ENCODE results near the gene VIP.
"Not testable (repeated sequence)": the region's sequence is repeated elsewhere in the genome, so short reads cannot be mapped to it uniquely, and the experiment has no call there.

The VIP gene

GRCh38 chr6:152750694-152751093 is at the start of gene VIP:
Gene VIP, plus strand, starts transcription at chr6:152750797. Its CDS starts 1,381 bp downstream, at chr6:152752178.
- DNase-seq (ENCODE audit: low spot score): peak; percentile 62

- no peak for DNase-seq (ENCODE audit: low spot score)
These were observed 49.3 kb upstream of the VIP start for GRCh38 chr6:152701081-152701862.

- no peak for DNase-seq (ENCODE audit: low spot score)
These were observed 48.7 kb upstream of the VIP start for GRCh38 chr6:152701863-152702401.

GRCh38 chr6:152703750-152704149 is 46.8 kb upstream of the VIP start:
- not testable (repeated sequence) for DNase-seq (ENCODE audit: low spot score)

- no peak for DNase-seq (ENCODE audit: low spot score)
These were observed 45.3 kb upstream of the VIP start for GRCh38 chr6:152705327-152705726.

- DNase-seq (ENCODE audit: low spot score): no peak
These were observed 34.3 kb upstream of the VIP start for GRCh38 chr6:152716322-152716721.

GRCh38 chr6:152720974-152721373 is 29.6 kb upstream of the VIP start:
- DNase-seq (ENCODE audit: low spot score): no peak

GRCh38 chr6:152721956-152722355 is 28.6 kb upstream of the VIP start:
- DNase-seq (ENCODE audit: low spot score): no peak

- DNase-seq (ENCODE audit: low spot score): no peak
These were observed 27.2 kb upstream of the VIP start for GRCh38 chr6:152723398-152723797.

GRCh38 chr6:152726313-152726712 is 24.3 kb upstream of the VIP start:
- DNase-seq (ENCODE audit: low spot score): no peak

GRCh38 chr6:152727507-152727906 is 23.1 kb upstream of the VIP start:
- no peak for DNase-seq (ENCODE audit: low spot score)

- no peak for DNase-seq (ENCODE audit: low spot score)
These were observed 16.0 kb upstream of the VIP start for GRCh38 chr6:152734630-152735029.

- DNase-seq (ENCODE audit: low spot score): no peak
These were observed 13.8 kb upstream of the VIP start for GRCh38 chr6:152736687-152737273.

- no peak for DNase-seq (ENCODE audit: low spot score)
These were observed 5.0 kb upstream of the VIP start for GRCh38 chr6:152745509-152746171.

GRCh38 chr6:152746172-152746553 is 4.4 kb upstream of the VIP start:
- DNase-seq (ENCODE audit: low spot score): no peak

GRCh38 chr6:152748843-152749242 is 1.8 kb upstream of the VIP start:
- no peak for DNase-seq (ENCODE audit: low spot score)

GRCh38 chr6:152749336-152749735 is 1.3 kb upstream of the VIP start:
- DNase-seq (ENCODE audit: low spot score): no peak

- DNase-seq (ENCODE audit: low spot score): no peak
These were observed 14.7 kb downstream of the VIP start for GRCh38 chr6:152765331-152765730.

GRCh38 chr6:152769159-152769558 is 18.6 kb downstream of the VIP start:
- DNase-seq (ENCODE audit: low spot score): no peak

- no peak for DNase-seq (ENCODE audit: low spot score)
These were observed 19.4 kb downstream of the VIP start for GRCh38 chr6:152769993-152770392.

- no peak for DNase-seq (ENCODE audit: low spot score)
These were observed 20.6 kb downstream of the VIP start for GRCh38 chr6:152771061-152771687.

GRCh38 chr6:152775428-152775827 is 24.8 kb downstream of the VIP start:
- DNase-seq (ENCODE audit: low spot score): no peak

GRCh38 chr6:152776833-152777232 is 26.2 kb downstream of the VIP start:
- DNase-seq (ENCODE audit: low spot score): no peak
